K562 (cell line): ENCODE measurements around the gene HEY2. TPM values are rescaled to one million over a fixed set of nuclear protein-coding genes. Genes with fewer than 3 reads are reported as not detected.
A peak's percentile ranks its signal among the peaks of the same experiment; 100 is the strongest.

Source experiments
- BDP1 ChIP-seq: IDR thresholded peaks from 3 replicates; pipeline ENCODE4 v1.6.1; 2011; ENCODE audit not compliant: insufficient read length, insufficient read depth
- CBX2 ChIP-seq: fragments of 200-600 bp; sonication (generic); IDR thresholded peaks from one replicate; pipeline ENCODE4 v1.6.1; 2012; ENCODE audit warnings: mild to moderate bottlenecking, low read length, inconsistent platforms; ENCODE audit not compliant: insufficient read depth, poor library complexity, severe bottlenecking
- FOXK2 ChIP-seq, 2 experiments: fragments of 450-650 bp; IDR thresholded peaks in 1 of 2; conservative IDR thresholded peaks in 1 of 2; 2 replicates each; pipeline ENCODE4 v1.6.1; 2016; ENCODE audit warnings: low read depth in 2 of 2, mild to moderate bottlenecking in 1 of 2
- KDM5B ChIP-seq: fragments of 200-600 bp; sonication (generic); IDR thresholded peaks from 2 replicates; pipeline ENCODE4 v1.6.1; 2012; ENCODE audit warnings: low read depth, mild to moderate bottlenecking, moderate library complexity, low read length, control low read depth, inconsistent platforms; ENCODE audit not compliant: insufficient replicate concordance
- KLF6 ChIP-seq: fragments of 250-450 bp; sonication (Bioruptor Pico); IDR thresholded peaks from 2 replicates; pipeline ENCODE4 v1.4.0; 2020; ENCODE audit warnings: mild to moderate bottlenecking, moderate library complexity, borderline replicate concordance
- NONO ChIP-seq, 2 experiments: fragments of 200-400 bp in 1 of 2; fragments of 450-650 bp in 1 of 2; formaldehyde crosslinking in 1 of 2; IDR thresholded peaks; 2 replicates each; pipeline ENCODE4 v1.6.1; 2017; ENCODE audit warnings: low read depth in 2 of 2, mild to moderate bottlenecking in 2 of 2, moderate library complexity in 2 of 2, low read length in 1 of 2
- POLR3G ChIP-seq: IDR thresholded peaks from 2 replicates; pipeline ENCODE4 v1.6.1; 2011; ENCODE audit not compliant: insufficient read length, insufficient replicate concordance; ENCODE audit errors: extremely low read depth
- PTRF ChIP-seq: fragments of 450-650 bp; IDR thresholded peaks from 2 replicates; pipeline ENCODE4 v1.6.1; 2016; ENCODE audit warnings: mild to moderate bottlenecking, missing genetic modification characterization, missing compliant biosample characterization
- RERE ChIP-seq: sonication (generic); formaldehyde crosslinking; IDR thresholded peaks from 2 replicates; pipeline ENCODE4 v1.8.0; 2023; ENCODE audit warnings: missing genetic modification reagents, mild to moderate bottlenecking, borderline replicate concordance
- SOX6 ChIP-seq: fragments of 450-650 bp; IDR thresholded peaks from 2 replicates; pipeline ENCODE4 v1.6.1; 2014; ENCODE audit warnings: mild to moderate bottlenecking
- TAF9B ChIP-seq: fragments of 450-650 bp; IDR thresholded peaks from 2 replicates; pipeline ENCODE4 v1.6.1; 2018; ENCODE audit warnings: mild to moderate bottlenecking; ENCODE audit not compliant: partially characterized antibody
- ZNF165 ChIP-seq: fragments of 250-450 bp; sonication (Bioruptor Pico); IDR thresholded peaks from 2 replicates; pipeline ENCODE4 v1.4.0; 2020; ENCODE audit warnings: borderline replicate concordance
- ZNF217 ChIP-seq: sonication (generic); formaldehyde crosslinking; IDR thresholded peaks from 2 replicates; pipeline ENCODE4 v1.8.0; 2022; ENCODE audit warnings: mild to moderate bottlenecking, missing genetic modification reagents
- ZNF436 ChIP-seq: fragments of 250-450, 450-650 bp; sonication (Bioruptor Pico); formaldehyde crosslinking; IDR thresholded peaks from 2 replicates; pipeline ENCODE4 v1.7.0; 2020; ENCODE audit warnings: mild to moderate bottlenecking
- polyA plus RNA-seq, 8 experiments: library from polyadenylated mRNA; depleted of rRNA in 4 of 8; stranded (reverse) in 5 of 8; unstranded in 3 of 8; fragments of >200 nt; fragmentation: Nextera tagmentation in 2 of 8; fragmentation: Illumina TruSeq in 1 of 8; extraction: Ambion mirVana in 2 of 8; extraction: Trizol in 1 of 8; gene quantifications; 2 replicates each; pipeline versions ENCODE4 v1.2.1 to v1.2.3, GENCODE V29; 2011 to 2014; ENCODE audit warnings: inconsistent platforms in 1 of 8, missing spikeins in 1 of 8
- total RNA-seq, 7 experiments: library from RNA; depleted of rRNA in 6 of 7; stranded (reverse); fragments of >200 nt in 6 of 7; fragmentation: Illumina TruSeq in 2 of 7; extraction: Trizol in 2 of 7; gene quantifications; 2 replicates each; pipeline versions ENCODE4 v1.2.1 to v1.2.3, GENCODE V29; 2011 to 2021; ENCODE audit warnings: low replicate concordance in 1 of 7
- TF ChIP-seq, protein P1 (sequence below): fragments of 450-650 bp; IDR thresholded peaks from 2 replicates; pipeline ENCODE4 v1.6.1; 2016; ENCODE audit warnings: low read depth, mild to moderate bottlenecking, moderate library complexity
- TF ChIP-seq, protein P2 (sequence below), 2 experiments: fragments of 450-650 bp; conservative IDR thresholded peaks; 2 replicates each; pipeline ENCODE4 v1.6.1; 2017; ENCODE audit warnings: mild to moderate bottlenecking in 2 of 2, moderate library complexity in 2 of 2
- TF ChIP-seq, protein P3 (sequence below): fragments of 450-650 bp; IDR thresholded peaks from 2 replicates; pipeline ENCODE4 v1.7.0; 2016; ENCODE audit warnings: borderline replicate concordance

The HEY2 gene
- total and polyA plus RNA-seq, 9 of the 15 experiments (the other 6 are each of a cell fraction or from before 2014, with no cell fraction given): 0.03 to 0.07 (median 0.06) TPM; not detected in 5

- TF ChIP-seq, protein P1, sequence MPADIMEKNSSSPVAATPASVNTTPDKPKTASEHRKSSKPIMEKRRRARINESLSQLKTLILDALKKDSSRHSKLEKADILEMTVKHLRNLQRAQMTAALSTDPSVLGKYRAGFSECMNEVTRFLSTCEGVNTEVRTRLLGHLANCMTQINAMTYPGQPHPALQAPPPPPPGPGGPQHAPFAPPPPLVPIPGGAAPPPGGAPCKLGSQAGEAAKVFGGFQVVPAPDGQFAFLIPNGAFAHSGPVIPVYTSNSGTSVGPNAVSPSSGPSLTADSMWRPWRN: no peak
- TF ChIP-seq ZNF436 (CRISPR knock-in tag) (no peak), FOXK2 (conservative IDR thresholded peaks at IDR 0.05 in 1 of 2, IDR thresholded peaks at IDR 0.05 in 1 of 2; ENCODE audit: low read depth in 2 of 2) (peak; percentile 87 to 88), CBX2 (no peak), PTRF (no peak), SOX6 (peak; percentile 75), BDP1 (no peak), RERE (CRISPR knock-in tag) (no peak), NONO (IDR thresholded peaks at IDR 0.05; ENCODE audit: low read depth in 2 of 2, low read length in 1 of 2) (0 out of 4 replicates have a peak, but pooled peaks of 1 of the 2 experiments have one; percentile 25), ZNF165 (no peak), TAF9B (no peak), KLF6 (CRISPR knock-in tag) (no peak), POLR3G (no peak), ZNF217 (no peak), KDM5B (peak; percentile 67)
- TF ChIP-seq, protein P2, sequence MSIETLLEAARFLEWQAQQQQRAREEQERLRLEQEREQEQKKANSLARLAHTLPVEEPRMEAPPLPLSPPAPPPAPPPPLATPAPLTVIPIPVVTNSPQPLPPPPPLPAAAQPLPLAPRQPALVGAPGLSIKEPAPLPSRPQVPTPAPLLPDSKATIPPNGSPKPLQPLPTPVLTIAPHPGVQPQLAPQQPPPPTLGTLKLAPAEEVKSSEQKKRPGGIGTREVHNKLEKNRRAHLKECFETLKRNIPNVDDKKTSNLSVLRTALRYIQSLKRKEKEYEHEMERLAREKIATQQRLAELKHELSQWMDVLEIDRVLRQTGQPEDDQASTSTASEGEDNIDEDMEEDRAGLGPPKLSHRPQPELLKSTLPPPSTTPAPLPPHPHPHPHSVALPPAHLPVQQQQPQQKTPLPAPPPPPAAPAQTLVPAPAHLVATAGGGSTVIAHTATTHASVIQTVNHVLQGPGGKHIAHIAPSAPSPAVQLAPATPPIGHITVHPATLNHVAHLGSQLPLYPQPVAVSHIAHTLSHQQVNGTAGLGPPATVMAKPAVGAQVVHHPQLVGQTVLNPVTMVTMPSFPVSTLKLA (conservative IDR thresholded peaks at IDR 0.05): peak in 1 of 2 experiments; percentile 59; a peak in 1 of 4 replicates
- TF ChIP-seq, protein P3, sequence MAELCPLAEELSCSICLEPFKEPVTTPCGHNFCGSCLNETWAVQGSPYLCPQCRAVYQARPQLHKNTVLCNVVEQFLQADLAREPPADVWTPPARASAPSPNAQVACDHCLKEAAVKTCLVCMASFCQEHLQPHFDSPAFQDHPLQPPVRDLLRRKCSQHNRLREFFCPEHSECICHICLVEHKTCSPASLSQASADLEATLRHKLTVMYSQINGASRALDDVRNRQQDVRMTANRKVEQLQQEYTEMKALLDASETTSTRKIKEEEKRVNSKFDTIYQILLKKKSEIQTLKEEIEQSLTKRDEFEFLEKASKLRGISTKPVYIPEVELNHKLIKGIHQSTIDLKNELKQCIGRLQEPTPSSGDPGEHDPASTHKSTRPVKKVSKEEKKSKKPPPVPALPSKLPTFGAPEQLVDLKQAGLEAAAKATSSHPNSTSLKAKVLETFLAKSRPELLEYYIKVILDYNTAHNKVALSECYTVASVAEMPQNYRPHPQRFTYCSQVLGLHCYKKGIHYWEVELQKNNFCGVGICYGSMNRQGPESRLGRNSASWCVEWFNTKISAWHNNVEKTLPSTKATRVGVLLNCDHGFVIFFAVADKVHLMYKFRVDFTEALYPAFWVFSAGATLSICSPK: no peak
Observed at GRCh38 chr6:125789576-125790357, 40.3 kb downstream of the HEY2 start (continued).
